GM12878 (cell line): ENCODE results near the gene COL15A1. TPM values are rescaled to one million over a fixed set of nuclear protein-coding genes. Genes with fewer than 3 reads are reported as not detected.

Experiments
- ATAC-seq: fragments of 200-7000 bp; cut with Tn5 transposase; 3 replicates; pipeline ENCODE4 v1.9.1; 2020; ENCODE audit warnings: mild to moderate bottlenecking, moderate library complexity
- BruUV-seq: library from RNA; stranded (reverse); fragments of 400-500 nt; replicated peaks from 2 replicates; lab custom pipeline; 2021; lab: Mats Ljungman, UMichigan
- CTCF ChIA-PET: fragments of 300-600 bp; sonication (Branson Sonifier 250); formaldehyde crosslinking; extraction: SDS; loops from one replicate; lab custom pipeline; 2021; ENCODE audit warnings: inconsistent platforms; lab: Yijun Ruan, JAX
- POLR2A ChIA-PET: fragments of 350-600 bp; formaldehyde crosslinking; extraction: SDS; loops from one replicate; lab custom pipeline; 2021; ENCODE audit warnings: inconsistent platforms; lab: Charles Lee
- RAD21 ChIA-PET: fragments of 300-600 bp; sonication (Branson Sonifier 250); formaldehyde crosslinking; loops from one replicate; lab custom pipeline; 2023; ENCODE audit warnings: antibody characterized with exemption; ENCODE audit not compliant: unreplicated experiment; lab: Charles Lee
- SMC1A ChIA-PET: fragments of 300-600 bp; sonication (Branson Sonifier 250); formaldehyde crosslinking; loops from one replicate; lab custom pipeline; 2023; ENCODE audit not compliant: unreplicated experiment, uncharacterized antibody; lab: Charles Lee
- DNase-seq: peaks from one replicate; pipeline ENCODE4 v3.0.0-alpha.2; 2011; ENCODE audit warnings: low read depth, low spot score
- FAIRE-seq: peaks from 3 replicates; lab custom pipeline; 2011; peaks lifted over from hg19 to GRCh38; lab: Jason Lieb, UNC
- H2AFZ ChIP-seq: 2 replicates; pipeline ENCODE4 v1.6.0; 2011; ENCODE audit warnings: low read depth, low read length, control low read depth; ENCODE audit not compliant: control insufficient read depth
- H3K27ac ChIP-seq: 2 replicates; pipeline ENCODE4 v1.5.1; 2011; ENCODE audit warnings: control low read depth; ENCODE audit not compliant: control insufficient read depth, insufficient read depth
- H3K27me3 ChIP-seq, 2 experiments: replicated peaks in 1 of 2; 2 replicates each; pipeline versions ENCODE4 v1.6.0 to v1.6.1; 2011; ENCODE audit warnings: low read length in 1 of 2; ENCODE audit not compliant: control insufficient read depth in 2 of 2, insufficient read depth in 2 of 2
- H3K36me3 ChIP-seq, 2 experiments: 2 replicates each; pipeline ENCODE4 v1.5.1; 2011; ENCODE audit warnings: low read length in 1 of 2; ENCODE audit not compliant: control insufficient read depth in 2 of 2, insufficient read depth in 2 of 2
- H3K4me1 ChIP-seq: 2 replicates; pipeline ENCODE4 v1.6.1; 2011; ENCODE audit warnings: mild to moderate bottlenecking, low read length, moderate library complexity, mixed read lengths; ENCODE audit not compliant: control insufficient read depth, insufficient read depth
- H3K4me2 ChIP-seq: 2 replicates; pipeline ENCODE4 v1.6.0; 2011; ENCODE audit warnings: control low read depth; ENCODE audit not compliant: control insufficient read depth, insufficient read depth
- H3K4me3 ChIP-seq: fragments of 200-600 bp; sonication (generic); 2 replicates; pipeline ENCODE4 v1.5.1; 2016
- H3K79me2 ChIP-seq: 2 replicates; pipeline ENCODE4 v1.6.0; 2011; ENCODE audit warnings: low read length; ENCODE audit not compliant: control insufficient read depth, insufficient read depth
- H3K9ac ChIP-seq: 2 replicates; pipeline ENCODE4 v1.8.0; 2011; ENCODE audit warnings: low read length, control low read depth, mixed read lengths; ENCODE audit not compliant: control insufficient read depth, insufficient read depth
- H3K9me3 ChIP-seq: replicated peaks from 3 replicates; pipeline ENCODE4 v1.5.1; 2011; ENCODE audit warnings: mild to moderate bottlenecking, low read length; ENCODE audit not compliant: control insufficient read depth, insufficient read depth
- H4K20me1 ChIP-seq: 2 replicates; pipeline ENCODE4 v1.6.0; 2011; ENCODE audit not compliant: control insufficient read depth, insufficient read depth
- BACH1 ChIP-seq: fragments of 450-650 bp; IDR thresholded peaks from 2 replicates; pipeline ENCODE4 v1.6.1; 2017; ENCODE audit warnings: mild to moderate bottlenecking, borderline replicate concordance
- BHLHE40 ChIP-seq, 2 experiments: fragments of 450-650 bp in 1 of 2; IDR thresholded peaks; 2 replicates each; pipeline ENCODE4 v1.6.1; 2011 to 2017; ENCODE audit warnings: low read depth in 2 of 2, borderline replicate concordance in 1 of 2, improper control_type of control experiment in 1 of 2, low read length in 1 of 2, mild to moderate bottlenecking in 1 of 2
- CREB1 ChIP-seq: IDR thresholded peaks from 2 replicates; pipeline ENCODE4 v1.6.1; 2012; ENCODE audit warnings: low read depth, mild to moderate bottlenecking, inconsistent platforms
- DPF2 ChIP-seq: fragments of 450-650 bp; IDR thresholded peaks from 2 replicates; pipeline ENCODE4 v1.6.1; 2017; ENCODE audit warnings: mild to moderate bottlenecking
- ESRRA ChIP-seq: IDR thresholded peaks from 2 replicates; pipeline ENCODE4 v1.6.1; 2012; ENCODE audit warnings: mild to moderate bottlenecking, low read length, improper control_type of control experiment
- ETV6 ChIP-seq, 2 experiments: fragments of 450-650 bp in 1 of 2; IDR thresholded peaks in 1 of 2; conservative IDR thresholded peaks in 1 of 2; 2 replicates each; pipeline ENCODE4 v1.6.1; 2014; ENCODE audit warnings: antibody characterized with exemption in 1 of 2, borderline replicate concordance in 1 of 2, low read depth in 1 of 2, mild to moderate bottlenecking in 1 of 2, moderate library complexity in 1 of 2
- FOS ChIP-seq: IDR thresholded peaks from 3 replicates; pipeline ENCODE4 v1.6.1; 2011; ENCODE audit warnings: borderline replicate concordance; ENCODE audit not compliant: insufficient read length; ENCODE audit errors: extremely low read depth
- FOXK2 ChIP-seq: fragments of 450-650 bp; IDR thresholded peaks from 2 replicates; pipeline ENCODE4 v1.6.1; 2017; ENCODE audit warnings: mild to moderate bottlenecking, moderate library complexity
- KLF5 ChIP-seq: fragments of 450-650 bp; IDR thresholded peaks from 2 replicates; pipeline ENCODE4 v1.6.1; 2014; ENCODE audit warnings: mild to moderate bottlenecking; ENCODE audit not compliant: partially characterized antibody
- MEF2A ChIP-seq: IDR thresholded peaks from 2 replicates; pipeline ENCODE4 v1.6.1; 2011; ENCODE audit warnings: low read depth, mild to moderate bottlenecking, low read length, moderate library complexity; ENCODE audit not compliant: insufficient read depth
- MTA2 ChIP-seq: fragments of 450-650 bp; IDR thresholded peaks from 2 replicates; pipeline ENCODE4 v1.6.1; 2016; ENCODE audit warnings: low read depth, mild to moderate bottlenecking, moderate library complexity
- NRF1 ChIP-seq: conservative IDR thresholded peaks from 2 replicates; pipeline ENCODE4 v1.6.1; 2011; ENCODE audit warnings: mild to moderate bottlenecking, low read depth, low read length, improper control_type of control experiment
- POLR2AphosphoS2 ChIP-seq: IDR thresholded peaks from 2 replicates; pipeline ENCODE4 v1.6.1; 2011; ENCODE audit warnings: low read depth, mild to moderate bottlenecking, low read length, improper control_type of control experiment, moderate library complexity
- POLR2AphosphoS5 ChIP-seq: IDR thresholded peaks from 2 replicates; pipeline ENCODE4 v1.6.1; 2011; ENCODE audit warnings: mild to moderate bottlenecking, low read length, inconsistent platforms
- SREBF1 ChIP-seq: IDR thresholded peaks from 2 replicates; pipeline ENCODE4 v1.6.1; 2012; ENCODE audit warnings: mild to moderate bottlenecking, low read length
- SUPT20H ChIP-seq: IDR thresholded peaks from 2 replicates; pipeline ENCODE4 v1.6.1; 2011; ENCODE audit warnings: low read depth, mild to moderate bottlenecking, low read length, moderate library complexity, borderline replicate concordance; ENCODE audit not compliant: control insufficient read depth
- YBX1 ChIP-seq: fragments of 450-650 bp; IDR thresholded peaks from 2 replicates; pipeline ENCODE4 v1.6.1; 2016; ENCODE audit warnings: antibody characterized with exemption
- ZNF274 ChIP-seq: IDR thresholded peaks from one replicate; pipeline ENCODE4 v1.8.0; 2011; ENCODE audit not compliant: insufficient read length, insufficient read depth
- WGBS: methylation state at CpG from one replicate; pipeline ENCODE4 v1.1.6; 2016; ENCODE audit warnings: low lambda C conversion rate; ENCODE audit not compliant: insufficient replicate concordance, insufficient coverage; ENCODE audit errors: missing lambda C conversion rate; 5-methylcytosine and 5-hydroxymethylcytosine counted together
- in situ Hi-C: fragments of 300-500 bp; cut with MboI; formaldehyde crosslinking; loops from 9 replicates; pipeline ENCODE4 v1.14.3; 2018; ENCODE audit warnings: mixed read lengths
- intact Hi-C: fragments of 100-400 bp; cut with micrococcal nuclease; formaldehyde crosslinking; loops from one replicate; pipeline ENCODE4 v1.14.2; 2022; ENCODE audit not compliant: unreplicated experiment
- polyA plus RNA-seq, 11 experiments: library from polyadenylated mRNA; depleted of rRNA in 4 of 11; unstranded in 6 of 11; stranded (reverse) in 5 of 11; fragments of >200 nt; fragmentation: Nextera tagmentation in 4 of 11; fragmentation: Illumina TruSeq in 1 of 11; extraction: Ambion mirVana in 4 of 11; extraction: Trizol in 1 of 11; gene quantifications; 1 replicate in 1 of 11; 2 replicates in 10 of 11; pipeline versions ENCODE4 v1.2.1 to v1.2.3, GENCODE V29; 2011 to 2016; ENCODE audit warnings: inconsistent platforms in 2 of 11, missing spikeins in 2 of 11, low read depth in 1 of 11
- total RNA-seq, 4 experiments: library from RNA; depleted of rRNA in 3 of 4; stranded (reverse); fragments of >200 nt in 3 of 4; fragmentation: Illumina TruSeq in 1 of 4; extraction: Trizol in 1 of 4; gene quantifications; 2 replicates each; pipeline versions ENCODE4 v1.2.1 to v1.2.3, GENCODE V29; 2013 to 2021
- TF ChIP-seq, protein P1 (sequence below): IDR thresholded peaks from 2 replicates; pipeline ENCODE4 v1.6.1; 2011; ENCODE audit warnings: mild to moderate bottlenecking, low read depth, low read length, moderate library complexity; ENCODE audit not compliant: insufficient replicate concordance
- TF ChIP-seq, protein P2 (sequence below): IDR thresholded peaks from 2 replicates; pipeline ENCODE4 v1.6.1; 2011; ENCODE audit warnings: borderline replicate concordance, low read depth, mild to moderate bottlenecking, moderate library complexity, mixed read lengths, low read length; ENCODE audit not compliant: insufficient read depth; ENCODE audit errors: extremely low read length
- TF ChIP-seq, protein P3 (sequence below): IDR thresholded peaks from 2 replicates; pipeline ENCODE4 v1.6.1; 2011; ENCODE audit warnings: low read depth, mild to moderate bottlenecking, low read length, moderate library complexity, borderline replicate concordance; ENCODE audit errors: extremely low read depth

The COL15A1 gene
- total and polyA plus RNA-seq, 10 of the 15 experiments (the other 5 are each of a cell fraction or from before 2014, with no cell fraction given): 0.01 to 0.28 (median 0.06) TPM; not detected in 2

DNA sequence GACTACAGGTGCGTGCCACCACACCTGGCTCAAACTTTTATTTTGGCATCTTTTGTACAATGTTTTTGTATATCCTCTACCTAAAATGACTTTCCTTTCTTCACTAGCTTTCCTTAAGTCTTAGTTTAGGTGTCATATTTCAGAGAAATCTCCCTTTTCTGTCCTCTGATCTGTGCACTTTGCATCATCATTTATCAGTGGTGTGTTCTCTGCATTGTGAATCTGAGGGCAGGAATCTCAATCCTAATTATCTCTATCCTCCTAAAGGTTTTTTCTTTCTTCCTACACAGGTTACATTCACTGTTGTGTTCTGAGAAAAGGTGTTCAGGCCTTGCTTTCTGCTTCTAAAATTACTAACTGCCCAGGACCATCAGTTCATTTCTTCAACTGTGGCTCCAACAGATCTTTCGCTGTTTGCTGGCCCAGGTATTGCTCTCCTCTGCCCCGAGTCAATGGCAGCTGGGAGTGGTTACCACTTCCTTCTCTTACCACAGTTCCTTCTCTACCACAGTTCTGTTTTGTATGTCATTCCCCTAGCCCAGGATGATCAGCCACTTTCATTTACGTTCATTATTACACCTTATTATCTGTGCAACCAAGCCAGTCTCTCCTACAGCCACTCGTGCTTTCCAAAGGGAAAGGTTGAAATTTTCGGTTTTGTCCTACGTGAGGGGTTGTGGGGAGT lies 175.2 kb downstream of the COL15A1 start:
- peak overlapping the region; percentile 42 for H3K9ac ChIP-seq
- H3K79me2 ChIP-seq: peaks cover 24% of the 10 kb centered on the region
- peaks cover 19% of the 10 kb centered on the region for H3K4me1 ChIP-seq
- ChIA-PET RAD21 (interaction anchor here (0.7 to 1.7 kb wide), 6 partner anchors 11 to 194 kb away, joined by 3 to 10 read pairs (median 4); no protein-coding TSS in a partner anchor), CTCF (interaction anchor here (1.0 to 2.8 kb wide), 9 partner anchors 10 to 120 kb away, joined by 3 to 13 read pairs (median 4); no protein-coding TSS in a partner anchor), POLR2A (interaction anchor here (0.6 to 1.7 kb wide), 9 partner anchors 9 to 123 kb away, joined by 3 to 9 read pairs (median 5); partner anchors contain the start of gene TGFBR1), SMC1A (interaction anchor here (0.7 to 12.5 kb wide), 12 partner anchors 9 to 79 kb away, joined by 3 to 129 read pairs (median 6); partner anchors contain the start of gene TGFBR1)
- intact Hi-C loops (no loop called here), in situ Hi-C loops (no loop called here)
- peak overlapping the region; percentile 15; the same call in 1 of the 2 replicates for H3K4me3 ChIP-seq
- TSS peak; percentile 95 for BruUV-seq
- WGBS: 20% methylated on average over 7 of the region's 7 CpGs
- H3K27ac ChIP-seq: peak overlapping the region; percentile 68
- no peaks in the 10 kb centered on the region for H3K27me3 ChIP-seq
- ATAC-seq: peak; percentile 95
- peak; percentile 76 for DNase-seq
- H4K20me1 ChIP-seq: no peaks in the 10 kb centered on the region
- H3K9me3 ChIP-seq: no peaks in the 10 kb centered on the region
- H3K36me3 ChIP-seq: no peaks in the 10 kb centered on the region
- peak overlapping the region; percentile 88 for H3K4me2 ChIP-seq
- peak; percentile 83 for FAIRE-seq
- H2AFZ ChIP-seq: peak overlapping the region; percentile 21; the same call in 1 of the 2 replicates
- TF ChIP-seq, protein P1, sequence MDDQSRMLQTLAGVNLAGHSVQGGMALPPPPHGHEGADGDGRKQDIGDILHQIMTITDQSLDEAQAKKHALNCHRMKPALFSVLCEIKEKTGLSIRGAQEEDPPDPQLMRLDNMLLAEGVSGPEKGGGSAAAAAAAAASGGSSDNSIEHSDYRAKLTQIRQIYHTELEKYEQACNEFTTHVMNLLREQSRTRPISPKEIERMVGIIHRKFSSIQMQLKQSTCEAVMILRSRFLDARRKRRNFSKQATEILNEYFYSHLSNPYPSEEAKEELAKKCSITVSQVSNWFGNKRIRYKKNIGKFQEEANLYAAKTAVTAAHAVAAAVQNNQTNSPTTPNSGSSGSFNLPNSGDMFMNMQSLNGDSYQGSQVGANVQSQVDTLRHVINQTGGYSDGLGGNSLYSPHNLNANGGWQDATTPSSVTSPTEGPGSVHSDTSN: no peak
- TF ChIP-seq SUPT20H (no peak), FOXK2 (no peak), ESRRA (no peak), BACH1 (no peak), DPF2 (peak; percentile 90), CREB1 (peak; percentile 45; the same call in 1 of the 2 replicates), FOS (no peak), SREBF1 (no peak), YBX1 (no peak), MEF2A (peak; percentile 40; the same call in 1 of the 2 replicates), ETV6 (conservative IDR thresholded peaks at IDR 0.05 in 1 of 2, IDR thresholded peaks at IDR 0.05 in 1 of 2; ENCODE audit: borderline replicate concordance in 1 of 2, low read depth in 1 of 2) (peak in 1 of 2 experiments; percentile 95; a peak in 2 of 4 replicates), POLR2AphosphoS2 (no peak), POLR2AphosphoS5 (peak; percentile 42; the same call in 1 of the 2 replicates), ZNF274 (no peak), BHLHE40 (IDR thresholded peaks at IDR 0.05; ENCODE audit: borderline replicate concordance in 1 of 2, low read depth in 2 of 2, low read length in 1 of 2) (peak; percentile 54 to 61; a peak in 2 of 4 replicates), KLF5 (no peak), MTA2 (peak; percentile 92), NRF1 (no peak)
- TF ChIP-seq, protein P2, sequence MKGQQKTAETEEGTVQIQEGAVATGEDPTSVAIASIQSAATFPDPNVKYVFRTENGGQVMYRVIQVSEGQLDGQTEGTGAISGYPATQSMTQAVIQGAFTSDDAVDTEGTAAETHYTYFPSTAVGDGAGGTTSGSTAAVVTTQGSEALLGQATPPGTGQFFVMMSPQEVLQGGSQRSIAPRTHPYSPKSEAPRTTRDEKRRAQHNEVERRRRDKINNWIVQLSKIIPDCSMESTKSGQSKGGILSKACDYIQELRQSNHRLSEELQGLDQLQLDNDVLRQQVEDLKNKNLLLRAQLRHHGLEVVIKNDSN: no peak
- TF ChIP-seq, protein P3, sequence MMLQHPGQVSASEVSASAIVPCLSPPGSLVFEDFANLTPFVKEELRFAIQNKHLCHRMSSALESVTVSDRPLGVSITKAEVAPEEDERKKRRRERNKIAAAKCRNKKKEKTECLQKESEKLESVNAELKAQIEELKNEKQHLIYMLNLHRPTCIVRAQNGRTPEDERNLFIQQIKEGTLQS: no peak
